Left lung (tissue), 10 donors: ENCODE data around the gene GRM5. TPM values are rescaled to one million over a fixed set of nuclear protein-coding genes. Genes with fewer than 3 reads are reported as not detected.

Source experiments
- ATAC-seq: fragments of 200-7000 bp; cut with Tn5 transposase; one replicate; pipeline ENCODE4 v1.9.1; 2020; ENCODE audit warnings: moderate library complexity
- DNase-seq, 4 donors: peaks; one replicate each; pipeline ENCODE4 v3.0.0-alpha.2; 2013 to 2020
- H3K27ac ChIP-seq, 2 donors: fragments of 200-600 bp; sonication (generic) in 1 of 2; one replicate each; pipeline versions ENCODE4 v1.5.0 to v1.8.0; 2020 to 2021
- H3K27me3 ChIP-seq, 2 donors: fragments of 200-600 bp; sonication (generic) in 1 of 2; one replicate each; pipeline versions ENCODE4 v1.5.0 to v1.8.0; 2020 to 2021
- H3K36me3 ChIP-seq, 2 donors: fragments of 200-600 bp; sonication (generic) in 1 of 2; one replicate each; pipeline versions ENCODE4 v1.5.0 to v1.8.0; 2020 to 2021
- H3K4me1 ChIP-seq, 2 donors: fragments of 200-600 bp; one replicate each; pipeline ENCODE4 v1.8.0; 2021
- H3K4me3 ChIP-seq, 2 donors: fragments of 200-600 bp; sonication (generic) in 1 of 2; one replicate each; pipeline versions ENCODE4 v1.5.0 to v1.8.0; 2020 to 2021; ENCODE audit warnings: mild to moderate bottlenecking in 1 of 2
- H3K9me3 ChIP-seq, 2 donors: fragments of 200-600 bp; sonication (generic) in 1 of 2; one replicate each; pipeline versions ENCODE4 v1.5.0 to v1.8.0; 2020 to 2021
- intact Hi-C, 2 donors: fragments of 100-400 bp; cut with DNase I; formaldehyde crosslinking; loops; one replicate each; pipeline versions ENCODE4 v1.11.2 to v1.14.2; 2022
- polyA plus RNA-seq, 6 donors: library from polyadenylated mRNA; unstranded; fragments of 120-200 nt; gene quantifications; one replicate each; pipeline ENCODE4 v1.2.1, GENCODE V29; 2013; ENCODE audit not compliant: insufficient read length in 6 of 6
- total RNA-seq, 2 donors: library from RNA; stranded (reverse); fragmentation: NEBNext Ultra II Directional; extraction: Animal tissue kit (Norgen Biotek cat#: 25700); gene quantifications; one replicate each; pipeline ENCODE4 v1.2.1, GENCODE V29; 2021
- TF ChIP-seq, protein P1 (sequence below), 2 donors: fragments of 200-600 bp; sonication (generic) in 1 of 2; IDR thresholded peaks; one replicate each; pipeline versions ENCODE4 v1.5.0 to v1.8.0; 2021; ENCODE audit warnings: antibody characterized with exemption in 2 of 2
- donor health status: DM: no; HTN: yes; CAD: no.
- donor health status: DM: no; HTN: no; CAD: no.

GRM5 gene
- total and polyA plus RNA-seq, 8 donors = 0.03 to 0.08 (median 0.04) TPM; not detected in 4

DNA sequence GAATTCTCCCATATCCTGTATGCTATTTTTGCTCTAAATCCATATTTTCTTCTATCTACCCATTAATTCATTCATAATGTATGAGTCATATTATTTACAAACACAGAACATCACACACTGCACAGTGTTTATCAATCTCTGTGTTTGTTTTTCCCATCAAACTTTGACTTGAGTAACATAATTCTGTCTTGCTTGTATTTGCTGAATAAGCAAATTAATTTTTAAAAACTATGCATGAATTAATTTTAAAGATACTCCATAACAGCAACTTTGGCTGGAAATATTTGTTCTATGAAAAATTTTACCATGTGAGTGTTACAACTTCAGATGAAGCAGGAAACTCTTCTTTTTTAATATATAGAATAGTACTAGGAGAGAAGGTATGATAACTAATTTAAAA, 275.6 kb downstream of the GRM5 start:
- intact Hi-C loops = no loop called here
- H3K36me3 ChIP-seq = no peaks in the 10 kb centered on the region
- TF ChIP-seq, protein P1, sequence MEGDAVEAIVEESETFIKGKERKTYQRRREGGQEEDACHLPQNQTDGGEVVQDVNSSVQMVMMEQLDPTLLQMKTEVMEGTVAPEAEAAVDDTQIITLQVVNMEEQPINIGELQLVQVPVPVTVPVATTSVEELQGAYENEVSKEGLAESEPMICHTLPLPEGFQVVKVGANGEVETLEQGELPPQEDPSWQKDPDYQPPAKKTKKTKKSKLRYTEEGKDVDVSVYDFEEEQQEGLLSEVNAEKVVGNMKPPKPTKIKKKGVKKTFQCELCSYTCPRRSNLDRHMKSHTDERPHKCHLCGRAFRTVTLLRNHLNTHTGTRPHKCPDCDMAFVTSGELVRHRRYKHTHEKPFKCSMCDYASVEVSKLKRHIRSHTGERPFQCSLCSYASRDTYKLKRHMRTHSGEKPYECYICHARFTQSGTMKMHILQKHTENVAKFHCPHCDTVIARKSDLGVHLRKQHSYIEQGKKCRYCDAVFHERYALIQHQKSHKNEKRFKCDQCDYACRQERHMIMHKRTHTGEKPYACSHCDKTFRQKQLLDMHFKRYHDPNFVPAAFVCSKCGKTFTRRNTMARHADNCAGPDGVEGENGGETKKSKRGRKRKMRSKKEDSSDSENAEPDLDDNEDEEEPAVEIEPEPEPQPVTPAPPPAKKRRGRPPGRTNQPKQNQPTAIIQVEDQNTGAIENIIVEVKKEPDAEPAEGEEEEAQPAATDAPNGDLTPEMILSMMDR (IDR thresholded peaks at IDR 0.05) = no peak
- no peak overlapping the region for H3K4me3 ChIP-seq
- H3K27ac ChIP-seq = no peak overlapping the region
- H3K9me3 ChIP-seq = no peaks in the 10 kb centered on the region
- H3K27me3 ChIP-seq = no peaks in the 10 kb centered on the region
- no peak for DNase-seq
- H3K4me1 ChIP-seq = no peaks in the 10 kb centered on the region
- ATAC-seq = no peak

- Histone ChIP-seq H3K27ac (no peak overlapping the region), H3K4me1 (no peaks in the 10 kb centered on the region), H3K9me3 (peaks cover 0 to 5% of the 10 kb centered on the region in 2 donors), H3K27me3 (no peaks in the 10 kb centered on the region), H3K4me3 (no peak overlapping the region), H3K36me3 (no peaks in the 10 kb centered on the region)
- TF ChIP-seq, protein P1 (IDR thresholded peaks at IDR 0.05) = no peak
- ATAC-seq (no peak), DNase-seq (no peak)
- intact Hi-C loops = no loop called here
These were observed 286.2 kb downstream of the GRM5 start for GRCh38 chr11:88779577-88779976.

- TF ChIP-seq, protein P1 (IDR thresholded peaks at IDR 0.05) = no peak
- ATAC-seq (no peak), DNase-seq (no peak)
These were observed 295.2 kb downstream of the GRM5 start for GRCh38 chr11:88770475-88771079.

GRCh38 chr11:88744140-88744539, 321.6 kb downstream of the GRM5 start:
- Histone ChIP-seq H3K9me3 (no peaks in the 10 kb centered on the region), H3K4me1 (no peaks in the 10 kb centered on the region), H3K27ac (no peak overlapping the region), H3K36me3 (no peaks in the 10 kb centered on the region), H3K27me3 (no peaks in the 10 kb centered on the region), H3K4me3 (no peak overlapping the region)
- TF ChIP-seq, protein P1 (IDR thresholded peaks at IDR 0.05) = no peak
- DNase-seq (no peak), ATAC-seq (no peak)
- intact Hi-C loops = no loop called here

More at GRCh38 chr11:88770475-88771079, 295.2 kb downstream of the GRM5 start:
- Histone ChIP-seq H3K27ac (no peak overlapping the region), H3K27me3 (no peaks in the 10 kb centered on the region), H3K4me1 (no peaks in the 10 kb centered on the region), H3K36me3 (no peaks in the 10 kb centered on the region), H3K9me3 (peaks cover 0 to 7% of the 10 kb centered on the region in 2 donors), H3K4me3 (no peak overlapping the region)
- intact Hi-C loops = no loop called here

- TF ChIP-seq, protein P1 (IDR thresholded peaks at IDR 0.05) = no peak
- no peaks in the 10 kb centered on the region for H3K9me3 ChIP-seq
- no peaks in the 10 kb centered on the region for H3K27me3 ChIP-seq
- no peaks in the 10 kb centered on the region for H3K36me3 ChIP-seq
- ATAC-seq (no peak), DNase-seq (no peak)
- H3K4me3 ChIP-seq = no peak overlapping the region
- H3K4me1 ChIP-seq = no peaks in the 10 kb centered on the region
- H3K27ac ChIP-seq = no peak overlapping the region
- intact Hi-C loops = no loop called here
These were observed 326.3 kb downstream of the GRM5 start for GRCh38 chr11:88739524-88739923.
